HG03103 (cell line): ENCODE results near the gene FHIT.

Source experiments
- ATAC-seq: cut with Tn5 transposase; IDR thresholded peaks from one replicate; pipeline ENCODE4 v1.9.1; 2021; ENCODE audit warnings: low read depth; ENCODE audit not compliant: unreplicated experiment

FHIT gene

GRCh38 chr3:61118830-61119229, 132.4 kb downstream of the FHIT start:
- no peak for ATAC-seq

GRCh38 chr3:61117045-61117898, 134.0 kb downstream of the FHIT start:
- ATAC-seq: no peak

DNA sequence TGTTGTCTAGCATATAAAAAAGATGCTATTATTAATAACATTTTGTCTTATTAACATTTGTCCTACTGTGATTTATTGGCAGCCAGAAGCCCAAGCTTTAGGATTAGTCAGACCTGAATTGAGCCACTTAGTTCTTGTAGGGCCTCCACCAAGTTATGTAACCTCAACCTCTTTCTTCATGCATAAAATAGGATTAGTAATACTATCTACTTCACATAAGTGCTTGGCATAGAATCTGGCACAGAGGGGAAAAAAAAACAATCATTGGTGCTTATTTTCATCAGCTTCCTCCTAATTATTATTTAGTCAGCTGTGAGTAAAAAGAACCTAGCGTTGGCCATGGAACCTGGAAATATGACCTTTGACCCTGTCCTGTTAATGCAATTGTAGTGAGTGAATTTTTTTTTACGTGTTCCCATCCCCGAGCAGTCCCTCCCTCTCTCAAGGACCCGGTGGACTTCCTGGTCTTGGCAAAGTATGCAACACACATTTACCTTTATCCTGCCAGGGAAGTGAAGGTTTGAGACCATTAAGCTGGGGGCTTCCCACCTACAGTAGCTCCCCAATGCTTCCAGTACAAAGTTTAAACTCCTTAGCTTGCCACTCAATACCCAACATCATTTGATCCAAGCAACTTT, 136.8 kb downstream of the FHIT start:
- no peak for ATAC-seq

- ATAC-seq: peak; percentile 41
Observed at GRCh38 chr3:61111825-61112224, 139.4 kb downstream of the FHIT start.

GRCh38 chr3:61110576-61110975, 140.7 kb downstream of the FHIT start:
- peak; percentile 68 for ATAC-seq

DNA sequence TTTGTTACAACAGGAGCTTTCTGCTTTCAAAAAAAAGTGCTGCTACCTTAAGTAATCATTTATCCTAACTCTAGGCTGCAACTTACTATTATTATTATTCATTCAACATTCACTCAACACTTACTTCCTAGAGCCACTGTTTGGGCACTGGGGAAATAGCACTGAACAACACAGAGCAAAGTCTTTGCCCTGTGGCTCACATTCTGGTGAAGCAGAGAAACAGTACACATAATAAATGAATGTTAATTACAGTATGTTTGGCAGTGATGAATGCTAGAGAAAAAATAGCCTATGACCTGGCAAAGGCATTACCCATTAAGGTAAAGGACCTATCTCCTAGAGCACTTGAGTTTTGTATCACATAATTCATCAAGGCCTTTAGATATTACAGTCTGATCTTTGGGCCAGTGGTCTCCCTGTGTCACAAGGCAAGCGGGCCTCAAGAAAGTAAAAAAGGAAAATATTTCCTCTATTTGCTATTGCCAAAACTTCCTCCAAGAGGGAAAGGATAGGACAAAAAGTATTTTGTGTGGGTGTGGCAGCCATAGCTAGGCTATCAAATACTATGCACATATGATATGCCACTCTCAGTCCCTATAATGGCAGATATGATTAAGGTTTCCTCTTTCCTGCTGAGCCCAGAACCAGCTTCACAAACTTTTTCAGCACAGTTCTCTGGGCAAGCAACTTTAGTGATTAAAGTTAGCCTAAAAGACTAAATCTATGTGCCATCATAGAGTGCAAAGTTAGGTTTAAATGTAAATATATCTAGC, 142.8 kb downstream of the FHIT start:
- ATAC-seq: no peak

GRCh38 chr3:61094608-61095007, 156.6 kb downstream of the FHIT start:
- no peak for ATAC-seq

GRCh38 chr3:61093364-61093763, 157.9 kb downstream of the FHIT start:
- no peak for ATAC-seq

DNA sequence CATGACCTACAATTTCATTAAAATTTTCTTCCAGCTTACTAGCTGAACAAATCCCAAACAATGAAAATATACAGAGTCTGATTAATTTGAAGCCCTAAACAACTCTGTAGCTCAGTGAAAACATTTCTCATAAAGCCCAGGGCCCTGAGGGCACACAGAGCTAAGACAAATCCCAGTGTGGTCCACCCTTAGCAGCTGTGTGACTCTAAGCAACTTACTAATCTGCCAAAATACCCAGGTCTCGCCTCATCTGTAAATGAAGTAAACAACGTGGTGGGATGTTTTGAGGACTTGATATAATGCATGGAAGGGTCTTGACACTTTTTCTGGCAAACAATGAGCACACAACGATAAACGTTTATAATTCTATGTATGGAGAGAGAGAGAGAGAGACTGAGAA, 158.4 kb downstream of the FHIT start:
- ATAC-seq: no peak

GRCh38 chr3:61090389-61091169, 160.7 kb downstream of the FHIT start:
- ATAC-seq: no peak

GRCh38 chr3:61087465-61087864, 163.8 kb downstream of the FHIT start:
- no peak for ATAC-seq

- ATAC-seq: no peak
Observed at GRCh38 chr3:61081554-61081953, 169.7 kb downstream of the FHIT start.

- ATAC-seq: no peak
Observed at GRCh38 chr3:61080737-61081445, 170.4 kb downstream of the FHIT start.

DNA sequence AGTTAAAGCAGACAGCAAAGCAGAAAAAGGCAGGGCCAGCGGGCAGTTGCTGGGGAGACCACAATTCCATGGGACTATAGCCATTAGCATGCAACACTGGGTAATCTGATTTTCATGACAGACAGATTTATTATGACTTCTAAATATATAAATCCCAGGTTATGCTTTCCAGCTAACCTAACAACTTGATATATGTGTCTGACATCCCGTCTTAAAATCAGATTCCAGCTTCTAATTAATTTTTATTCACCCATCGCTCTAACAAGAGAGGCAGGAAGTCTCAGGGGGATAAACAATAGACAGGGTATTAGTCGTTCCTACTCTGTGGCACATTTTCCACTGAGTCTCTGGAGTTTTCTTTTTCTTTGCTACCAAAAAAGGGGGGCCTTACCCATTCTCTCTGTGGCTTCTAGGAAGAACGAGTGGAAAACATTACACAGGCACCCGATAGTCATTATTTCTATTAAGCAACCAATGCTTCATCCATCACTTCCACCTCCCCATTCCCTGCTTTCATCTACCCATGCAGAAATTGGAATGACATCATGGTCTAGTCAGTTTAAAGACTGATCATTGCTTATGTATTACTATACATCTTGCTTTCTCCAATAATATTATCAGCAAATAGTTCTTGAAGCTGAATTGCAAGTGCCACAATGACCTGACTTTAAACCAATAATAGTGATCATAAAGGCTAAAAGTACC, 173.1 kb downstream of the FHIT start:
- ATAC-seq: no peak

DNA sequence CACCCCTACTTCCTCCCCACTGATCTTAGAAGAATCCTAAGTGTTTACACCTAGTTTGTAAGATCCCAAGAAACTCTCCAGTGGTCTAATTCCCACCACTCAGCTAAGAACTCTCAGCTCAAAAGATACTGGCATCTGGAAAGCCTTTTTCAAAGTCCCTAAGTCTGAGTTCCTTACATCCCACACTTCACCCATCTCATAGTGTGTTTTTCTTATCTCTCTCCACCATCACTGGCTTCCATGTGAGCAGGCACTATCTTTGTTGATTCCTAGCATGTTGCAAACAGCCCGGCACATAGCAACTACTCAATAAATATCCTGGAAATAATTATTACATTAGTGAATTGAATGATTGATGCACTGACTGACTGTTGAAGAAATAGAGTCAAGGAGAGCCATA, 173.7 kb downstream of the FHIT start:
- no peak for ATAC-seq

DNA sequence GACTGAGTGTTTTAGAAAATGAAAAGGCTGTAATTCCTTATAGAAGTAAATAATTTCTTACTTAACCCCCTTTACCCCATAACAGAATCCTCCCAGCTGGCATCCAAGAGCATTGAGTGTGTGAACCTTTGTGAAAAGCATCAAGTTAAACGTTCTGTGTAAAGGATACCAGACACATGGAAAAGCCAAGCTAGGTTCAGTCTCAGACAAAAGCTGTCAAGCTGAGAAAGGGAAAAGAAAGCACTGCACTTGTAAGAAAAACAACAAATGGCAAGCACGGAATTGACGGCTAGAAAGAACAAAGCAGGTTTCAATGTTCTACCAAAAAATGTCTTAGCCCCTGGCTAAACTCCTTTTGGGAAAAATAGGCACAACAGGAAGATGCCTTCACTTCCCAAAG, 176.5 kb downstream of the FHIT start:
- no peak for ATAC-seq

- no peak for ATAC-seq
Observed at GRCh38 chr3:61073566-61074165, 177.6 kb downstream of the FHIT start.

GRCh38 chr3:61068084-61068483, 183.2 kb downstream of the FHIT start:
- no peak for ATAC-seq

GRCh38 chr3:61066800-61067199, 184.5 kb downstream of the FHIT start:
- ATAC-seq: no peak
